HG03095 (cell line): ENCODE data around the gene FOXE3.

Source experiments
- ATAC-seq: cut with Tn5 transposase; IDR thresholded peaks from one replicate; pipeline ENCODE4 v1.9.1; 2021; ENCODE audit warnings: moderate library complexity; ENCODE audit not compliant: unreplicated experiment

The FOXE3 gene

GRCh38 chr1:47434051-47434842 is 18.2 kb downstream of the FOXE3 start:
- ATAC-seq, result no peak

GRCh38 chr1:47435506-47436303 is 19.6 kb downstream of the FOXE3 start:
- ATAC-seq, result no peak

DNA sequence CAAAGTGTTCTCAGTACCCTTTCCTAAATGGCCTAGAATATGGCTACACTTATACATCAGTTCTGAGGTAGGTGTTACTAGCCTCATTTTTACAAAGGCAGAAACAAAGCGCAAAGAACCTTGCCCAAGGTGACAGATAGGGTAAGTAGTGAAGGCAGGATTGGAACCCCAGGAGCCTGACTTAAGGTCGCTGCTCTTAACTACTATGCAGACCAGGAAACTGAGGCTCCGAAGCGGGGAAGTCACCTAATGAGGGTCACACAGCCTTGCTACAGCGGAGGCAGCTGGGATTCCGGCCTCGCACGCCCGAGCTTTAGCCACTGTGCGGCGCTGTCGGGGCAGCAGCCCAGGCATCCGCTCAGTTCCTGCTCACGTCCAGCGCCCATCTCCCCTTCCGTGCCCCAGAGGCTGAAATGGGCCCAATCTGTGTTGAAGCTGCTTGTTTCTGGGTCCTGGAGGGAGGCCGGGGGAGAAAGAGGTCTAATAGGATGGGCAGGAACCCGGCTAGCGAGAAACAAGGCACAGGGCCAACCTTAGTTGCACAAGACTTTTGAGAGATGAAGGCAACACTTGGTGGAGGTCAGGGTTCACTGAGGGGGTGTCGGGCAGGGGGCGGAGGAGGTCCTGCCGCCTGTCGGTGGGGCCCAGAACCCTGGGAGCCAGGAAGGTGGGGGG is 20.4 kb downstream of the FOXE3 start:
- ATAC-seq, result peak; percentile 41

DNA sequence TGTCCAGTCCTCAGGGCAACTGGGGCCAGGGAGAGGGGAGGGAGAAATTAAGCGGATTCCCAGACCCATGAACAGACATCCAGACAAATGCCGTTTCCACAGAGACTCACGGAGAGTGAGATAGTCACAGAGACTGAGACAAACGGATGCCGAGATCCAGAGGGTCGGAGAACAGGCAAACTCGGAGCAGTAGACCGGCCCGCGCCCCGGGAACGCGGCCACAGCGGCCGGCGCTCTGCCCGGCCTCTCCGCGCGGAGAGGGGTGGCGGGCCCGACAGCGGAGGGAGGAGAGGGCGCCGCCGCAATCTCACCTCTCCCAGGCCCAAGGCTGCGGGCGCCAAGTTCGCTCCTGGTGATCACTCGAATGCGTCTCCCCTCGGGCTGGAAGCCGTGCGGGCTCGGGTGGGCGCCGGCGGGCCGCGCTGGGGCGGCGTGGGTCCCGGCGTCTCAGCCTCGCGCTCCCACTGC is 20.9 kb downstream of the FOXE3 start:
- peak; percentile 15 for ATAC-seq

GRCh38 chr1:47437447-47438164 is 21.5 kb downstream of the FOXE3 start, which contains the start of gene FOXD2:
FOXD2 (plus strand) TSS chr1:47438044; CDS start chr1:47438136, 92 bp downstream.
- peak; percentile 84 for ATAC-seq

- ATAC-seq, result no peak
Observed at GRCh38 chr1:47438165-47439016, 22.3 kb downstream of the FOXE3 start.

DNA sequence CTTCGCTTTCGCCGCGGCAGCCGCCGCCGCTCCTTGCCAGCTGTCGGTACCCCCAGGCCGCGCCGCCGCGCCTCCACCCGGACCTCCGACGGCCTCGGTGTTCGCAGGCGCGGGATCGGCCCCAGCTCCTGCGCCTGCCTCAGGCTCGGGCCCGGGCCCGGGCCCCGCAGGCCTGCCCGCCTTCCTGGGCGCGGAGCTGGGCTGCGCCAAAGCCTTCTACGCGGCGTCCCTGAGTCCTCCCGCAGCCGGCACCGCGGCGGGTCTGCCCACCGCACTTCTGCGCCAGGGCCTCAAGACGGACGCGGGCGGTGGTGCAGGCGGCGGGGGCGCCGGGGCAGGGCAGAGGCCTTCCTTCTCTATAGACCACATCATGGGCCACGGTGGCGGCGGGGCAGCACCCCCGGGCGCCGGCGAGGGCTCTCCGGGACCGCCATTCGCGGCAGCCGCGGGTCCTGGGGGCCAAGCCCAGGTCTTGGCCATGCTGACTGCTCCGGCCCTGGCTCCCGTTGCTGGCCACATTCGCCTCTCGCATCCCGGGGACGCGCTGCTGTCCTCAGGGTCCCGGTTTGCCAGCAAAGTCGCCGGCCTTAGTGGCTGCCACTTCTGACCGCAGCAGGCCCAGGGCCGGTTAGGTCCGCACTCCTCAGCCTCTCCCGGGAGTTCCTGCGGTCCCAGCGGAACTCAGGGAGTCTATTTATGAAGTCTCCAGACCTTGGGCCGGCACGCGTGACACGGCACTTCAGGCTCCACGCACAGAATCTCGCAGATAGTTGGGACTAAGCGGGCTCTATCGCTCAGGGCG is 23.1 kb downstream of the FOXE3 start:
- no peak for ATAC-seq

DNA sequence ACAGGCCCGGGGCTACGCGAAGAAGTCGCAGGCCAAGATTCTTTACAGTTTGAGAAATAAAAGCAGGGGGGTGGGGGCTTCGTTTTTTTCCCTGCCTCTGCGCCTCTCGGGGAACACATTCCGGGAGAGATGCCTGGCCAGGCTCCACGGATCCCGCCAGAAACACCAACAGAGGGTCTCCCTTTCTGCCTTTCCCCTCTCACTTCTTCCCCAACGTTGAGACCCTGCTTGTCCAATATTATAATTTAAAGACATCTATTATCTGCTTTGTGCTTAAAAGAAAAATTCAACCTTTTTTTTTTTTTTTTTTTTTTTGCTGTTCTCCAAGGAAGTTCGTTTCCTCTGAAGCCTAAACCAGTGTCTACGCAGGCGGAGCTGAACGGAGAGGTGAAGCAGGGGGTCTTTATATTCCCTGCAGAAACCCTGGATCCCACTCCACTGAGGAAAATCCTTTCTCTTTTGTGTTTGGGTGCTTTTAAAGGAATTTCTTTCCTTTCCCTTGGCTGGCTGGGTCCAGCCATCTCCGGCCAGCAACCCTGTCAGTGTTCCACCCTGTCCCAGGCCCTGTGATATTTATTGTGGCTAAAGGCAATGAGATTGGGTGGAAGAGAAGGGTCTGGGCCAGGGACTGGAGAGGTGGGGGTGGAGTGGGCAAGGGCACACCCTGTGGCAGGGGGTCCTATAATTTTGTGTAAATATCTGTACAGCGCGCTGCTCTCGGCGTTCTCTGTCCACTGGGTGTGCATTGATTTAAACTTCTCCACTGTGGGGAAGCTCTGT is 23.9 kb downstream of the FOXE3 start:
- ATAC-seq, result no peak

DNA sequence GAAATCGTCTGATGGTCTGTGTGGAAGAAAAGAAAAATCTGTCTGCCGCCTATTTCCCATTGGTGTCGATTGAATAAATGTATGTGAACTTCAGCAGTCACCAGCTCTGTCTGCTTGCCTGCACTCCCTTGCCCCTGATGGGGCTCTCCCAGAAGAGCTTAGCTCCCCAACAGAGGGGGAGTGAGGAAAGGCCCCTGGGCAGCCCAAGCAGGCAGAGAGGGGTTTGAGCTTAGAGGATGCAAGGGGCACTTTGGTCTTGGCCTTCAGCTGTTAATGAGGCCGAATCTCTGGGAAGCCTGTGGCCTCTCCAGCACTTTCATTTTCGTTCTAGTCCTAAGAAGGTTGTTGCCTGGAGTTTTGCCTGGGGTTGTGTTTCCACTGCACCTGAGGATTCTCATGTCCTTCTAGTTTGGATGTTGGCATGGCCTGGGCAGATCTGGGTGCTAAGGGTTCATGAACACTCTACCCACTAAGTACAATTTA is 24.6 kb downstream of the FOXE3 start:
- no peak for ATAC-seq

DNA sequence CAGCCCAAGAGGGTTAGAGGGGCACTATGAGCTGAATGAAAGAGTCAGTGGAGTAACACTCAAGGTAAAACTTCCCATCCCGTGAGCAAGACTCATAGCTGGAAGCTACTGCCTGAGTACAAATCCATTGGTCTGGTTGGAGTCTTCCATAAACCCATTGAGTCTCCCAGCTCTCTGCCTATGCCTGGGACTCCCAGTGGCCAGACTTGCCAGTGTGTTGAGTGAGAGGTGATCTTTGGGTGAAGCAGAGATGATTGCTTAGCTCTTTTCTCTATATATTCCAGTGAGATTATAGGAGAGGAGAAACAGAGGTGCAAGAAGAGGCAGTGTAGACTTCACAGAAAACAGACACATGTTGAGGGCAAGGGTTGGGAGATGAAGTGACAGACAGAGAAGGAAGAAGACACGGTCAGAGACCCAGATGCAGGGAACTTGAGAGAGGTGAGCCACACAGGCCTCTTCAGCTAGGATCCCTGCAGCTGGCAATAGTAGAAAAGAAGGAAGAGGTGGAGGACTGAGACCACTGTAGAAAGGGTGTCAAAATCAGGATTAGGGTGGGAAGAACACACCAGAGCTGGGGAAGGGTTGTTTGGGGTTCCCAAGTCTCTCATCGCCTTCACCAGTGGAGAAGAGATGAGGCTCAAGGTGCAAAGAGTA is 25.5 kb downstream of the FOXE3 start:
- ATAC-seq, result no peak

GRCh38 chr1:47442202-47442601 is 26.1 kb downstream of the FOXE3 start:
- ATAC-seq, result no peak

DNA sequence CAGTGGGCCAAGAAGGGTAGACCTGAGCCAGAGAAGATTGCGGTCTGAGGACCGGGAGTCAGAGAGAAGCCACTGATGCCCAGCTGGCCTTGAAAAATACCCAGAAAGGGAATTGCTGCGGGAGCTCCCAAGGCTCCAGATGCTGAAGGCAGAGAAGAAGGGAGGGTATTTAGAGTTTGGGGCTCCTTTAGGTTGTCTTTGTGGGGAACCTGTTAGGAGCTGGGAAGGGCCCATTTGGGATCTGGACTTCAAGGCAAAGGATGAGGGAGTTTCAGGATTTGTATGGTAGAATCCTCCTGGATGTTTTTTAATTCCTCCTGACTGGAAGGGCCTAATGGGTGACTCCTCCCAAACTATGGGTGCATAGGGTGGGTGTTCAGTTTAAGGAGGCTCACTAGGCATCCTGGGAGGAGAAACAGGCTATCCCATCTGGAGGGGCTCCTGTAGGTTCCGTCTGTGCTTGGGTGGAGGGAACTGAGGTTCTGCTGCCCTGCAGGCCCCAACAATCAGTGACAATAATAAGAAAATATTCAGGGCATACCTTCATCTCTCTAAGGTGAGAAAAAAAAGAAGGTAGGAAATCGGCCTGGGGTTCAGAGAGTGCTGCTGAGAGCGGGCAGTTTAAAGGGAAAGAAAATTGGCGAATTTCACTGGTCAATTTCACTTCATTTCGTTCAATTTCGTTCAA is 26.9 kb downstream of the FOXE3 start:
- no peak for ATAC-seq

GRCh38 chr1:47443530-47444296 is 27.6 kb downstream of the FOXE3 start:
- no peak for ATAC-seq

- no peak for ATAC-seq
Observed at GRCh38 chr1:47444297-47444561, 28.1 kb downstream of the FOXE3 start.

DNA sequence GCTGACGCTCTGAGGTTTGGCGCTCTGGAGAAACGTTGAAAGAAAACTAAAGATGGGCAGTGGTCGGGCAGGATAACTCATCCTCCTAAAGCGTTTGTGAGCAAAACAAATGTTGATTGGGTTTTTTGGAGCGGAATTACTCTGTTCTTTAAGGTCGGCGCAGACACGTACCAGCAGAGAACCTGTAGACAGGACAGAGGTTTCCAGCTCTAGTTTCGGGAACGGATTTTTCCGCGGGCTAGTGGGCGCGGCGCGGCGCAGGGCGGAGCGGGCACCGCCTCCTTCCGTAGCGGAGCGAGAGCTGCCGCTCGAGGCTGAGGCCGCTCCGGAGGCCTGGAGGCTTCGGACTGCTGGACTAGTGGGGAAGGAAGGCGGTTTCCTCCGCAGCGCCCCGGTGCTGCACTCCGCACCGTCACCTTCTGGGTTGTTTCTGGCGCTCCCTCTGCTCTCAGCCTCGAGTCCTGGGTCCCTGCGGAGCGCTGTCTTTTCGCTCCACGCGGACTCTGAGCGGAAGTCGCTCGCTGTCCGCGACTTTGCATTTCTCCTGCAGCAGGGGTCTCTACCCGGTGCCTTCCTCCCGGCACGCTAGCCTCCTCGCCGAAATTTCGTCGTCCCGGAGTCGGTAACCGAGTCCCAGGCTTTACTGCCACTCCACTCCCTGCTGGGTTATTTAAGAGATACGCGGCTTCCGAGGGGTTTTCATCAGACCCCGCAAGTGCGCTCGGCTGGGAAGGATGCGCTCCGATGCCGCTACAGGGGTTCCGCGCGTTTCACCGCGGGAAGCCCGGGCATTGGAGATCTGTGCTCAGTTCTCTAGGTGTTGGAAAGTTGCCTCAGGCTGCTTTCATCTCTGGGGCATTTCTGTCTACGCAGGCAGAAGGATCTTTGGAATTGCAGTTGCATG is 28.7 kb downstream of the FOXE3 start:
- no peak for ATAC-seq
